HL-60/S4 treated with retinoic acid at 250 ng/mL for 4 days and 3 days (cell line): ENCODE measurements around the gene NCMAP.
"Not testable (repeated sequence)": the region's sequence is repeated elsewhere in the genome, so short reads cannot be mapped to it uniquely, and the experiment has no call there.

ENCODE experiments used
- in situ Hi-C: fragments of 300-500 bp; cut with MboI; formaldehyde crosslinking; loops from 2 replicates; pipeline ENCODE4 v1.7.0; 2022; ENCODE audit warnings: low sequenced_read_pairs

NCMAP gene

DNA sequence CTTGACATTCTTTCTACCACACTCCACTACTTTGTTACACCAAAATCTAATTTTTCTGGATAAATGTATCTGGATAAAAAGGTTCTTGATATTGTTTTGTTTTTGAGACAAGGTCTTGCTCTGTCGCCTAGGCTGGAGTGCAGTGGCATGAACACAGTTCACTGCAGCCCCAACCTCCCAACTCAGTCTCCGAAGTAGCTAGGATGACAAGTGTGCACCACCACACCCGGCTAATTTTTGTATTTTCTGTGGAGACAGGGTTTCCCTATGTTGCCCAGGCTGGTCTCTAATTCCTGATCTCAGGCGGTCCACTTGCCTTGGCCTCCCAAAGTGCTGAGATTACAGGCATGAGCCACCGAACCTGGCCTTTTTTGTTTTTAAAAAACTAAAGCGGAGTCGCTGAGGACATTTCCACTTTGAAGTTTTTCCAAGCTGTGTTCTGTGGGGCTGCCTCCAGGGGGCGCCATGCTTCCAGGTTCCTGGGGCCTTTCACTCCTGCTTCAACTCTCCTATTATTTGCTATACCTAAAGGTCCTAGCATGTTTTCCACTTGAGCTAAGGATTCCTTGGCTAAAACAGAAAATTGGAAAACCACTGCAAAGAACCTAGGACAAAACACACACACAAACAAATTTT, 14.1 kb upstream of the NCMAP start:
- in situ Hi-C loops = no loop called here

- in situ Hi-C loops = no loop called here
These were observed 11.6 kb upstream of the NCMAP start for GRCh38 chr1:24544239-24544638.

DNA sequence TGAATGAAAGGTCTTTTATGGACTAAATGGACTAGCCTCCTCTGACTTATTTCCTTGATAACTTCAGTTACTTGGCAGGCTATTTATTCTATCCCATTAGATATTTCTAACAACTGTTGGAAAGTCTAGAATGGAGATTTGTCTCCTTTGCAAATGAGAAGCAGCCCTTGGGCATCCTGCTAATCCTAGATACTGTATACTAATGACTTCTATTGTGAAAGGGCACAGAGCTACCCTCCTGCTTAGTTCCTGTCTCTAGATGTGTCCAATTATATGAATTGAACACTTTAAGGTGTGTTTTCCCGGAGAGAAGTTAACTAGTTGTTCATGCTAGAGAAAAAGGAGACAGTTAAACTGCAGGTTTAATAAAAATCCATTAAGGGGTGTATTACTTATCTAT, 10.2 kb upstream of the NCMAP start:
- in situ Hi-C loops = no loop called here

GRCh38 chr1:24547195-24547594, 8.7 kb upstream of the NCMAP start:
- in situ Hi-C loops = no loop called here

DNA sequence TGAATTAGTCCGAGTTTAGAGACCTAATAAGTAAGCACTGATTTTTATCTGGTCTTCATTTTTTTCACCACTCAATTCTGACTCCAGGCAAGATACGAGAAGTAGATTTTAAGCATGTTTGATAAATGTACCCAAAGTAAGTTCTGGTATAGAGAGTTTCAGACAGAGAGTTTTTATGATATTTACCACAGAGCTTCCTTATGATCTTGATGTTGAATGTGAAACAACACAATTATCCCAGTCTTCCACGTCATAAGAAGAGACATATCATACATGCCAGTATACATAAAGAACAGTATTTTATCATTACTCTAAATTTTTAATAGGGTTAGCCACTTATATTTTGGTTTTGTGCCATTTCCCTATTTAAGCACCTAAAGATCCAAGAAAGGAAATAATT, 7.8 kb upstream of the NCMAP start:
- in situ Hi-C loops = no loop called here

GRCh38 chr1:24549210-24549609, 6.7 kb upstream of the NCMAP start:
- in situ Hi-C loops = not testable (repeated sequence)

- in situ Hi-C loops = no loop called here
These were observed 4.5 kb upstream of the NCMAP start for GRCh38 chr1:24551290-24551959.

DNA sequence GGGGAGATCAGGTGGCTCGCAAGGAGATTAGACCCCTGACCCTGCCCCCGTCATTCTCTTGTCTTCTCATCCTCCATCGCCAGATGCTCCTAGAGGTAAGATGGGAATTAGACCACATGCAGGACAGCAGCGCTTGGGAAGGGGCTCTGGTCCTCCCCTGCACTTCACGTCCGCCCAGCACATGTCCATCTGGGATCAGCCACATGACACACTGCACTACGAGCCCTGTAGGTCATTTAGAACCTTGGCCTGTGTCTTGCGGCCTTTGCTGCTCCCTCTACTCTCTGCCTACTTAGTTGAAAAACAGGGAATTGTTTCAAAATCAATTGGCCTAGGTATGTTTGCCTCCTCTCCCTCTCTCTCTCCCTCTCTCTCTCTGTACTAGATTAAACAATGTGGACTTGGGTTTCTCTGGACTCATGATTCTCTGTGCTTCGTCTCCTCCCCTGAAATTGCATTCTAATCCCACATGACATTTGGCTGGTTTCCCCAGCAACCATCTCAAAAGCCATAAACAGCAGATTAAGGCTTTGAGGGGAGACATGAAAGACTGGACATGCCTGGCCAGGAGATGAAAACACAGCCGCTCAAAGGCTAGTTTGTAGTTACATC, 3.8 kb upstream of the NCMAP start:
- in situ Hi-C loops = no loop called here

DNA sequence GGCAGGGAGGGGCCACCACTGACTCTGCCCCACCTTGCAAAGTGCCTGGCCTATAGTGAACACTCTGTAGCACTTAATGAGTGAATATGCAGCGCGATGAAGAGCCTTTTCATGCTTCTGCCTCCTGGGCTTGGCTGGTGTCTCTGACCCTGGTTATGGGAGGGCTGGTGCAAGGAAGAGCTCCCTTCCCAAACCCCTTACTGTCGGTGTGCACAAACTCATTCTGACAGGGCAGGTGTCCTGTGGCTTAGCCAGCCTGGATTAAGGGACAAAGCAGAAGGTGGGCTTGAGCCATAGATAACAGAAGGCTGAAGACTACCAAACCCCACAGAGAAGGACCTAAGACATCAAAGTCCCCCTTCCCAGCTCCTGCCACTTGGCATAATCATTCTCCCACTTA, 2.0 kb upstream of the NCMAP start:
- in situ Hi-C loops = no loop called here

DNA sequence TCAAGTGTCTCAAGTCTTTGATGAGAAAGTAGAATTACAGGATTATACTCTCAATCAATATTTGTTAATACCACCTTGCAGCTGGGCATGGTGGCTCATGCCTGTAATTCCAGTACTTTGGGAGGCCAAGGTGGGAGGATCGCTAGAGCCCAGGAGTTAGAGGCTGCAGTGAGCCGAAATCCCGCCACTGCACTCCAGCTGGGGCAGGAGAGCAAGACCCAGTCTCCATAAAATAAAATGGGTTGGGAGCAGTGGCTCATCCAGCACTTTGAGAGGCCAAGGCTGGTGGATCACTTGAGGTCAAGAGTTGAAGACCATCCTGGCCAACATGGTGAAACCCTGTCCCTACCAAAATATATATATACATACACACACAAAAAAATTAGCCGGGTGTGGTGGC, 1.2 kb upstream of the NCMAP start:
- in situ Hi-C loops = no loop called here

- in situ Hi-C loops = no loop called here
These were observed 518 bp downstream of the NCMAP start for GRCh38 chr1:24556414-24556795.

- in situ Hi-C loops = no loop called here
These were observed 1.3 kb downstream of the NCMAP start for GRCh38 chr1:24557220-24557619.

DNA sequence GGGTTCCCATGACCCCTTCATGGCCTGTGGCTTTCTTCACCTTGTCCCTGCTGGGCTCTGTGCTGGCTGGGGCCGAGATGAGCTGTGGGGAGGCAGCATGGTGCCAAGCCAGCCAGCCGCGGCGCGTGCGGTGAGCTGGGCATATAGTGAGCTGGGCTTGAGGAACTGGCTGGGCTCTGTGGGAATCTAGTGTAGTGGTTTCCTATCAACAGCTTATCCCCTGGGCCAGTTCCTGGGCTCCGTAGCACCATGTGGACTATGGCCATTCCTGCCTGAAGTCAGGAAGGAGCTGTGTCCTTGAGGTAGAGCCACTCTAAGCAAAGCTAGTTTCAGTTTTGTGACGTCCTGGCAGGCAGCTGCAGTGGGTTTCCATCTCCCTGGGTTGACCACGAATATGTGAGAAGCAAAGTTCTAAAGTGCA, 1.8 kb downstream of the NCMAP start:
- in situ Hi-C loops = no loop called here

GRCh38 chr1:24558455-24558854, 2.6 kb downstream of the NCMAP start:
- in situ Hi-C loops = no loop called here

DNA sequence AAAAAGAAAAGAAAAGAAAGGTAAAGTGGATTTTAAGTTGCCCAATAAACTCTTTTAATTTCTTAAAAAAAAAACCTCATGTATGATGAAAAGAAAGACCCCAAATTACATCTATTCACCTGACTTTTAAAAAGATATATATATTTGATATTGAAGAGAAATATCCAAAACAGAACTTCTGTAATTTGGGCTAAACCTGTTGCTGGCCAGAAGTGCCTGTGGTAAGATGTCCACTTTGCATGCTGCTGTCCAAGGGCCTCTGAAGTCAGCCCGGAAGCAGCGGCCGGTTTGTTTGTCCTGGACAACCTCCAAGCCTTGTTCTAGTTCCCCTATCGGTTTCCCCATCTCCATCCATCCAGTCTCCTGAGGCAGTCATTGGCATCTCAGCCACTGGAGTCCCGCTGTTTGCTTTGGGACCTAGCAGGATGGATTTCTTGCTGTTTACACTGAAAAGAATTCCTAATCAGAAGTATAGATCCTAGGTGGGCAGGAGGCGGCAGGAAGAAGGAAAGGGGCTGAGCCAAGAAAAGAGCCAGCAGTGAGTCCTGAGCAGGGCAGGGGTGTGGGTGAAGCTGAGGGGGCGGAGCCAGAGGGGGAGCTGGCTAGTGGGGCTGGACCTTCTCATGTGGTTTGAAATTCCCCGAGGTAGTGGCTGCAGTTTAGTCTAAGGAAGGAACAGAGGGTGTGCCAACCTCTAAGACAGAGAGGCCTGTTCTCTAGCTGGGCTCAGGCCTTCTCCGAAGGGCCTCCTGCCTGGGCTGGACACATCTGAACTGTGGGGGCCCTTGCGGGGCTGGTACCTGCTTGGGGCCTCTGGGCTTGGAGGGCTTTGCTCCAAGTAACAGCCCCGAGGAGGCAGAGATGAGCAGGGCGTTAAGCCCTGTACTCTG, 3.3 kb downstream of the NCMAP start:
- in situ Hi-C loops = no loop called here

- in situ Hi-C loops = no loop called here
These were observed 4.5 kb downstream of the NCMAP start for GRCh38 chr1:24560361-24560760.

GRCh38 chr1:24562625-24563024, 6.7 kb downstream of the NCMAP start:
- in situ Hi-C loops = no loop called here

- in situ Hi-C loops = no loop called here
These were observed 8.8 kb downstream of the NCMAP start for GRCh38 chr1:24564695-24565094.

DNA sequence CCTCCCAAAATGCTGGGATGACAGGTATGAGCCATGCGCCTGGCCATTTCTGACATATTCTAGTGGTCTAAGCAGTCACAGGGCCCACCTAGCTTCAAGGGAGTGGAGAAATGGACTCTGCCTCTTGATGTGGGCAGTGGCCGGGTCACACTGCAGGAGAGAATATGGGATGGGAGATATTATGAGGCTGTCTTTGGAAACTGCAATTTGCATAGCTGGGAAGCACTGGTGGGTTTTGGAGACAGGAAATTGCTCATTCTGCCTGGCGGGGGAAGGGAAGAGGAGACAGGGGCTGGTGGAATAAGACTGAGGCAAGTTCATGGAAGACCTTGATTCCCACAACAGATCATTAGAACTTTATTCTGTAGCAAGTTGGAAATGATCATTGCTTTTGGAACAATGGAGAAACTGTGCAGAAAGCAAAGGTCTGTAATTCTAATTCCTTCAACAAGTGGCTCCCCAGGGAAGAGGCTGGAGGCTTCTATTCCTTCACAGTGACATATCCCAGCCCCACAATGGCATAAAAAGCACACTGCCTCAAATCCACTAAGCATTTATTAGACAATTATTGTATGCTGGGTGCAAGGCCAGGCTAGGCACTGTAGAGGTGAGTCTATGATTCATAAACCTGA, 10.5 kb downstream of the NCMAP start:
- in situ Hi-C loops = no loop called here

- in situ Hi-C loops = no loop called here
These were observed 12.0 kb downstream of the NCMAP start for GRCh38 chr1:24567792-24568388.

DNA sequence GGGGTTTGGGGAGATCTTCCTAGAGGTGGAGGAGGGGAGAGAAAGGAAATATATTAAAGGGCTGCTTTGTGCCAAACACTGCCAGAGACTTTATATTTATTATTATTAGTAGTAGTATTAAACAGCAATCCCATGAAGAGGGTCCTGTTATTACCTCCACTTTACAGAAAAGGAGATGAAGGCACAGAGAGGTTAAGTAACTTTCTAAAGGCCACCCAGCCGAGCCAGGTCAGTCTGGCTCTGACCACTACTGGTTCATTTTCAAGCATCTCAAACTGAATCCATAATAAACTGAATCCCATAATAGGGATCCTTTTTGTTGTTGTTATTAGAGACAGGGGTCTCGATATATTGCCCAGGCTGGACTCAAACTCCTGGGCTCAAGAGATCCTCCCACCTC, 12.6 kb downstream of the NCMAP start:
- in situ Hi-C loops = no loop called here
